ENCODE results near the gene ARMC5.

Gene ARMC5

GRCh38 chr16:31498493-31498892 is 39.2 kb downstream of the ARMC5 start:
- Histone ChIP-seq H3K4me3 (ENCODE audit: low read length) (no peak overlapping the region), H3K79me2 (ENCODE audit: control insufficient read depth, low read length) (no peaks in the 10 kb centered on the region), H3K9me2 (replicated peaks; ENCODE audit: control insufficient read depth, low read length) (no peaks in the 10 kb centered on the region), H3K27ac (ENCODE audit: low read depth, low read length) (no peak overlapping the region), H3K36me3 (ENCODE audit: control insufficient read depth, low read length) (no peaks in the 10 kb centered on the region), H3K4me1 (ENCODE audit: control insufficient read depth, low read length) (no peaks in the 10 kb centered on the region), H3F3A (ENCODE audit: control insufficient read depth, insufficient read depth) (no peaks in the 10 kb centered on the region), H3K4me2 (ENCODE audit: low read length) (no peak overlapping the region), H4K20me1 (ENCODE audit: control insufficient read depth, insufficient read depth, low read depth, low read length) (peaks cover 5% of the 10 kb centered on the region; the same call in 1 of the 2 replicates), H3K27me3 (ENCODE audit: control insufficient read depth, low read length) (no peaks in the 10 kb centered on the region), H3K9me3 (ENCODE audit: control insufficient read depth, insufficient read depth, low read length) (no peaks in the 10 kb centered on the region)
- TF ChIP-seq CTCF (IDR thresholded peaks at IDR 0.05; ENCODE audit: low read depth, low read length, poor library complexity, severe bottlenecking) (no peak), EZH2phosphoT487 (IDR thresholded peaks at IDR 0.05; ENCODE audit: borderline replicate concordance, low read length) (no peak)

DNA sequence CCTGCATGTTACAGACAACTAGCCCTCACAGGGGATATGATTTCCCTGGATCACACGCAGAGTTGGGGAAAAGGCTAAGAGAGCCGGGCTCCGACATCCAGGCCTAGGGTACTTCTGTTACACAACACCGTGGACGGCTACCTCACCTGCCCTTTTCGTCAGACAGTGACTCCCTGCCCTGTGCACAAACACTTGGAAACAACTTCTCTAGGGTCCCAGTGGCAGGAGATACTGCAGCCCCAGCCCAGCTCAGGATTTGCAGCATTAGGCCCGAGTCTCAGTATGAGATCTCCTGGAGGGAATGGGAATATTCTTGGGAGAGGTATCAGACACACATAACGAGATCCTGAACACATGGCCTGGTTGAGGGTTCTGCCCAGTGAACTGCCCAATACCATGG is 40.6 kb downstream of the ARMC5 start:
- Histone ChIP-seq H3K36me3 (ENCODE audit: control insufficient read depth, low read length) (no peaks in the 10 kb centered on the region), H3K27me3 (ENCODE audit: control insufficient read depth, low read length) (no peaks in the 10 kb centered on the region), H3K4me1 (ENCODE audit: control insufficient read depth, low read length) (no peaks in the 10 kb centered on the region), H3K79me2 (ENCODE audit: control insufficient read depth, low read length) (no peaks in the 10 kb centered on the region), H3F3A (ENCODE audit: control insufficient read depth, insufficient read depth) (no peaks in the 10 kb centered on the region), H3K9me3 (ENCODE audit: control insufficient read depth, insufficient read depth, low read length) (no peaks in the 10 kb centered on the region), H4K20me1 (ENCODE audit: control insufficient read depth, insufficient read depth, low read depth, low read length) (peaks cover 5% of the 10 kb centered on the region; the same call in 1 of the 2 replicates), H3K4me3 (ENCODE audit: low read length) (no peak overlapping the region), H3K27ac (ENCODE audit: low read depth, low read length) (no peak overlapping the region), H3K4me2 (ENCODE audit: low read length) (no peak overlapping the region), H3K9me2 (replicated peaks; ENCODE audit: control insufficient read depth, low read length) (no peaks in the 10 kb centered on the region)
- TF ChIP-seq CTCF (IDR thresholded peaks at IDR 0.05; ENCODE audit: low read depth, low read length, poor library complexity, severe bottlenecking) (no peak), EZH2phosphoT487 (IDR thresholded peaks at IDR 0.05; ENCODE audit: borderline replicate concordance, low read length) (no peak)

- Histone ChIP-seq H4K20me1 (ENCODE audit: control insufficient read depth, insufficient read depth, low read depth, low read length) (peaks cover 5% of the 10 kb centered on the region; the same call in 1 of the 2 replicates), H3K27ac (ENCODE audit: low read depth, low read length) (no peak overlapping the region), H3K4me3 (ENCODE audit: low read length) (no peak overlapping the region), H3K36me3 (ENCODE audit: control insufficient read depth, low read length) (peaks cover 6% of the 10 kb centered on the region; the same call in 1 of the 2 replicates), H3K27me3 (ENCODE audit: control insufficient read depth, low read length) (no peaks in the 10 kb centered on the region), H3K79me2 (ENCODE audit: control insufficient read depth, low read length) (no peaks in the 10 kb centered on the region), H3K9me3 (ENCODE audit: control insufficient read depth, insufficient read depth, low read length) (no peaks in the 10 kb centered on the region), H3K4me2 (ENCODE audit: low read length) (no peak overlapping the region), H3F3A (ENCODE audit: control insufficient read depth, insufficient read depth) (peaks cover 7% of the 10 kb centered on the region), H3K4me1 (ENCODE audit: control insufficient read depth, low read length) (peaks cover 13% of the 10 kb centered on the region), H3K9me2 (replicated peaks; ENCODE audit: control insufficient read depth, low read length) (no peaks in the 10 kb centered on the region)
- no peak for TF ChIP-seq EZH2phosphoT487 (IDR thresholded peaks at IDR 0.05; ENCODE audit: borderline replicate concordance, low read length)
- no peak for TF ChIP-seq CTCF (IDR thresholded peaks at IDR 0.05; ENCODE audit: low read depth, low read length, poor library complexity, severe bottlenecking)
Measured at GRCh38 chr16:31501226-31501965, 42.1 kb downstream of the ARMC5 start.
